ENCODE measurements around the gene ABHD8.
A peak's percentile ranks its signal among the peaks of the same experiment; 100 is the strongest.

ABHD8 gene

DNA sequence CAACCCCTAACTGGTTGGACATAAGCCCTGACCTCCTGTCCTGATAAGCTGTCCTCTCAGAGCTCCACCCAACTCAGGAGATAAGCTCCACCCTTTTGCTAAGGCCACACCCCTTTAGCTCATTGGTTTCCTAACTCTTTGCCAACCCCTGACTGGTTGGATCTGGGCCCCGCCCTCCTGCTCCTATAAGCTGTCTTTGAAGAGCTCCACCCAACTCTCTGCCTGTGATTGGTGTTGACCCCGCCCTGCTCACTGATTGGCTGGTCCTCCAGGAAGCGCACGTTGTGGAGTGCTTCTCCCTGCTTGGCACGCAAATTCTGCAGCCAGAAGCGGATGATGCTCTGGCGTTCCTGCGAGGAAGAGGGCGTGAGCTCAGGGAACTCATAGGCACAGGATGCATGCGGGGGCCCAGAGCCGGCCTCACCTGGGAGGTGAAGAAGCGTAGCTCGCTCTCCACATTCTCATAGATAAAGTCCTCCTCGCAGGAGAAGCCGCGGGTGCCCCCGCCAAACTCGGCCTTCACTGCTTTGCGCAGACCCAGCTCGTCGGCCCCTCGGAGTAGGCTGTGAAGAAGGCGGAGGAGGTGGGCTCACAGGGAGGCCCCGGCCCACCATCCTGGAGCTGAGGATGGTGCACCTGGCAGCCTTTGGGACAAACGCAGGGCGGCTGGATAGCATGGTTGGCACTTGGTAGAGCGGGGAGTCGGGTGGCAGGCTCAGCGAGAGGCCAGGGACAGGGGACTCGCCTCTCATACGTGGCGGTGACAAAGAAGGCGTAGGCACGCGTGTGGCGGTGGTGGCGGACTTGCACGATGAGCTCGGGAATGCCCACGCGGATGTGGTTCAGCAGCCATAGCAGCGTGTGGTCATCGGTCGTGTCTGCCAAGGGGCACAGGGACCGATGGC, 29.7 kb upstream of the ABHD8 start:
- DNase-seq, result peak; percentile 100

DNA sequence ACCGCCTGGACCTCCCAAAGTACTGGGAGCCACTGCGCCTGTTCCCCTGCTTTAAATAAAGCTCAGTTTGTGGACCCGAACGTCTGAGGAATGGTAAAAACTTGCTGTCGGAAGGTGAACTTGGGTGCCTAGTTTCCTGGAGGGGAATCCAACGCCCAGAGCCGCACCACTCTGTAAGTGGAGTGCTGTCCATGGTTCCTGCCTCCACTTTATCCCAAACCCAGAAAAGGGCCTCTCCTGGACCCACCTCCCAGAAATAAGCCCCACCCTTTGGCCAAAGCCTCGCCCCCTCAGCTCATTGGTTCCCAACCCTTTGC, 29.1 kb upstream of the ABHD8 start:
- no peak for DNase-seq

DNA sequence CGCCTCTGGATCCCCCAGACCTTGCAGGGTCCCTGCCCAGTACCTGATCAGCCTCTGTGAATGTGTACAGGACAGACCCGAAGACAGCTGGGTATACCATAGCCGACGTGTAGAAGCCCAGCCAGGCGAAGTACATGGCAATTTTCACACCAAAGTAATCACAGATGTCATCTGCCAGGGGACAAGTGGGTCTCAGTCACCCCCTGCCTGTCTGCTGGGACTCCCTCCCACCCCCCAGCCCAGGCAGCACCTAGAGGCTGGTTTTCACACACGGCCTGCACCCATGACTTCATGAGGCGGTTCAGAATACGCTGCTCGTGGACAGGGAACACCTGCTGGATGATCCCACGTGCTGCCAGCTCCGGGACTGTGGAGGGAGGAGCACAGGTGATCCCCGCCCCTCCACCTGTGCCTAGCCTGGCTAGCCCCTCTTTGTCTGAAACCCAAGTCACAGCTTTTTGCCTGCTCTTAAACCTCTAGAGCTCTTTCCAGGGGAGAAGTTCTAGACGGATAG, 27.9 kb upstream of the ABHD8 start:
- DNase-seq, result no peak

DNA sequence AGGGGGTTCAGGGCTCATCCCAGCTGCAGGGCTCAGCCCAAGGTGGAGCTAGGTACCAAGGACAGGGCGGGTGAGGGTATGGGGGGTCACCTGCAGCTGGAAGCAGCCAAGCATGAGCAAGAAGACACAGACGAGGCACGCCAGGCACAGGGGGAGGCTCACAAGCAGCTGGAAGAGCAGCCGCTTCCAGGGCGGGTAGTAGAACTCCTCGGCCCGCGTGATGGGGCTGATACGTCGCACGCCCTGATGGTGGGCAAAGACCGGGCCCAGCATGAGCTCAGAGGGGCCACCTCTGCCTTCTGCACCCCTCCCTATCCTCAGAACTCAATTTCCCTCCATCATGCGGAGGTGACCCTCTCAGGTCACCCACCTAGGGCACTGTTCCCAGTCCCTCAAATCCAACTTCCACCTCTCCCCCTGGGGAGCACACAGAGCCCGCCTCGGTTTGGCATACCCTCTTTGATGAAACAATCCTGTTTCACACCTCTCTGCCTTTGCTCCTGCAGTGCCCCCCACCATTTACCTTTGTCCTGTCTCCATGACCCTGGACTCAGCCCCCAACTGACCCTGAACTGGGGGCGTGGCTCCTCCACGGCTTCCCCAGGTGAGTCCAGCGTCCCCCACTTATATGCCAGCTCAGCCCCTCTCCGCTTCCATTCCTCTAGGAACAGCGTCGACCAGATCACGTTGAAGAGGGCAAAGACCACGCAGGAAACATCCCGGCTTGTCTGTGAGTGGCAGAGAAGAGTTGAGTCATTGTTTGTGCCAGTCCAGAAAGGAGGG, 27.2 kb upstream of the ABHD8 start:
- DNase-seq, result no peak

DNA sequence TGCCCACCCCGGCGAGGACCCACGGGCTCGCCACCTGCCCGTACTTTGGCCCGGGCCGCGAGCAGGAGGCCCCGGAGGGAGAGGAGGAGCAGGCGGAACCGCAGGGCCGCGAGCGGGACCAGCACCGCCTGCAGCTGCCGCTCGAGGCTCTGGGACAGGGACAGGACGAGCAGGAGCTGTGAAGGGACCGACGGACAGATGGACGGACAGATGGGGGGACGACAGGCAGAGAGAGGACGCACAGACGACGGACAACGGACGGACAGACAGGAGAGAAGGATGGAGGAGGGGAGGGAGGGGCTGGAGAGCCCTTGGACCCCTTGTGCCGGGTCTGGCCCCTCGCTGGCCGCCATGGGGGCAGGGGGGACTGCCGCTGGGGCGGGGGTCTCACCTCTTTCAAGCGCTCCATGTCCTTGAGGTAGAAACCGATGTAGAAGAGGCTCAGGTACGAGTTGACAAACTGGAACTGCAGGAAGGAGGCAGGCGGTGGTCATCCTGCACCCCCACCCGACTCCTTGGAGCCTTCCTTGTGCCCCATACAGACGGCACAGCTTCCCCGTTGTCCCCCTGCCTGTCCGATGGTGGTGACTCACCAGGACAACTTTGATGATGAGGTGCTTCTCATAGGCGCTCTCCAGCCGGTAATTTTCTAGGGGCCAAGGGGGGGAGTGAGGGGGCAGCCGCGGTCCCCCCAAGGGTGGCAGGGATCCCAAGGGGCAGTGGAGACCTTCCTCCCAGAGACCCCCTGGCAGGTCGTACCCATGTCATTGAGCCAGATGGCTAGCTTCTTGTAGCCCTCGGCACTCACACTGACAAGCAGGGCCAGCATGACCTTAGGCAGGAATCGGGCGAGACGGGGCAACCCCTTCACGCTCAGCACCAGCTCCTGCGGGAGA, 26.4 kb upstream of the ABHD8 start:
- no peak for DNase-seq

DNA sequence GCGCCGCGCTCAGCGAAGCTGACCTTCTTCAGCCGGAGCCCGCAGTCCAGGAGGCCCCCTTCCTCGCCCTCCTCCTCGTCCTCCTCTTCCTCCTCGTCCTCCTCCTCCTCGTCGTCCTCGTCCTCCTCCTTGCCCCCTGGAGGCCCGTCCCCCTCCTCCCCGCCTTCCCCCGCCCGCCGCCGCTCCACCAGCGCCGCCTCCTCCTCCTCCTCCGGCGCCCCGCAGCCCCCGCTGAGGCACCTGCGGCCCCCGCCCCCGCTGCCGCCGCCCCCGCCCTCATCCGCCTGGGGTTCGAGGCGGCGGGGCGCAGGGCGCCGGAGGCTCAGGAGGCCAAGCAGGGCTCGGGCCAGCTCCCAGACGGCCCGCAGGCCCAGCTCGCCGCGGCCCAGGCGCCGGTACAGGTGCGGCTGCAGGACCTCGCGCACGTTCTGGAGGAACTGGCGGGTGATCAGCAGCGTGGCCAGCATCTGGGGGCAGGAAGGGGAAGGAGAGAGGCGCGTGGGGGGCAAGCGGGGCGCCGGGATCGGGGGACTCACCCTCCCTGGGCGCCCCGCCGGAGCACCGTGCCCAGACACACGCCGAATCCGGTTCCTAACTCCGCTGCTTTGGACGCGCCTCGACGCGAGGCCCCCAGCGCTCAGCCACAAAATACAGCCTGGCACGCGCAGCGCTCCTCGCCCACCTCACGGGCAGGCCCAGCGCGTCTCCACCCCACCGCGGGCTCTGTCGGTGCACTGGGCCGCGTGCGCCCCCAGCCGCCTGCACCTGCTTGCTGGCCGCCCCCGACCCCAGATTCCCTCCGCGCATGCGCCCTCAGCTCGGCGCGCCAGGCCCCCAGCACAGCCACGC, 25.5 kb upstream of the ABHD8 start:
- DNase-seq, result no peak

DNA sequence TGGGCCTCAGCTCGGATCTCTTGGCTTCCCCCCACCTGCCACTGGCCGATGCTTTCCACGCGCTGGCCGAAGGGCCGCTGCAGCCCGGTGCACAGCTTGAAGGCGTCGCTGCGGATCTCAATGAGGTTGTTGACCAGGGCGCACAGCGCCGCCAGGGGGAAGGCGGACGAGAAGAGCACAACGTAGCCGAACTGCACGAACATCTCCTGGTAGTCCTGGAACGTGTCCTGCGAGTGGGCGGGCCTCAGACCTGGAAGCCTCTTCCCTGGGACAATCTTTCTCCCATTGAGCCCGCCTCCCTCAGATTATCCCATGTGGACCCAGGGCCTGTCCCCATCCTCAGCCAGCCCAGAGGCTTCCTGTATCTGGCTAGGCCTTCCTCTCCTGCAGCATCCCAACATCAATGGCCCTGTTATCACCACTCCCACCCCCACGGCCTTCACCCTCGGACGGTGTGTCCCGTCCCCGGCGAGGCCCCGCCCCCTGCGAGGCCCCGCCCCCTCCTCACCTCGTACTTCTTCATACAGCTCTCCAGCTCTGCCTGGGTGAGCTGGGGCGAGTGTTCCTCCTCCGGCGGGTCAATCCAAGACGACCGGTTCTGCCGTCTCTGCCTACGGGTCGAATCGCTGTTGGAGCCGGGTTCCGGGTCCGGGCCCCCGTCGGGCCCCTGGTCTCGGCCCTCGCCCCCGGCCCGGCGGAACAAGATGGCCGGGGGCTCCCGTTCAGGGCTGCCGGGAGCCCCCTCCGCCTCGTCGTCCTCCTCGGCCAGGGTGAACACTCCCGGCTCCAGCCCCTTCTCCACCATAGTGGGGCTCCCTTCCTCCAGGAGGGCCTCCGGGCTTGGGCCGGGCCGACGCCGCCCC, 24.7 kb upstream of the ABHD8 start:
- DNase-seq, result no peak

DNA sequence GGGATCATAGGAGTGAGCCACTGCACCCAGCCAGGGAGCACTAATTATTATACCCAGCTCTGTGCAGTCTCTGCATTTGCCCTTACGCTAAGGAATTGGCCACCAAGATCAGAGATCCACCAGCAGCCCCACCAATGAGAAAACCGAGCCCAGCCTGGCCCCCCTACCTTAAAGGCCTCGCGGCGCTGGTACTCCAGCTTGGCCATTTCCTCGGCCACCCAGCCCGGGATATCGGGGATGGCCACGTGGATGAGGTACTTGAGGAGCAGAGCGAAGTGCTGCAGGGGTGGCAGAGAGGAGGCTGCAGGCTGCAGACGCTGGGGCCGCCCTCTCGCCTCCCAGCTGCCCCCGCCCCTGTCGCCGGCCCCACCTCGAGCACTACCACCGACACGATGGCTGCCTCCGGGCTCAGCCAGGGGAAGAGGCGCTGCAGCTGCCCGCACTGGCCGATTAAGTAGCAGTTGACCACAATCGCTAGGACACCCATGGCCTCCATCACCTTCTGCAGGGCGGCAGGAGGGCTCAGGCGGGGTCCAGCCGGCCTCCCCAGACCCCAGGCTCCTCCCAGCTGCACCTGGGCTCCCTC, 23.9 kb upstream of the ABHD8 start:
- no peak for DNase-seq

DNA sequence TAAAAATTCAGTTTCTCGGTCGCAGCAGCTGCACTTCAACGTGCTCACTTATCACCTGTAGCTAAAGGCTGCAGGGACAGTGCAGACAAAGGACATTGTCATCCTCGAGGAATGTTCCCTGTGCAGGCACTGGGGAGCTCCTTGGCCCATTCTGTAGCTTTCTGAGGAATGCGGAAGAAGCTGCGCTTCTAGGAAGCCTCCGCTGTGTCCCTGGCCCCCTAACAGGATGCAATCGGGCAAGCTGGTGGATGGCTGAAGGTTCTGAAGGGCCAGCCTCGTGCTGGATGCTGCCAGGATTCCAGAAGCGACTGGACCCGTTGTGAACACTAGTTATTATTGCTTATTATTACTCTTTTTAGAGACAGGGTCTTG, 23.4 kb upstream of the ABHD8 start:
- DNase-seq, result no peak

DNA sequence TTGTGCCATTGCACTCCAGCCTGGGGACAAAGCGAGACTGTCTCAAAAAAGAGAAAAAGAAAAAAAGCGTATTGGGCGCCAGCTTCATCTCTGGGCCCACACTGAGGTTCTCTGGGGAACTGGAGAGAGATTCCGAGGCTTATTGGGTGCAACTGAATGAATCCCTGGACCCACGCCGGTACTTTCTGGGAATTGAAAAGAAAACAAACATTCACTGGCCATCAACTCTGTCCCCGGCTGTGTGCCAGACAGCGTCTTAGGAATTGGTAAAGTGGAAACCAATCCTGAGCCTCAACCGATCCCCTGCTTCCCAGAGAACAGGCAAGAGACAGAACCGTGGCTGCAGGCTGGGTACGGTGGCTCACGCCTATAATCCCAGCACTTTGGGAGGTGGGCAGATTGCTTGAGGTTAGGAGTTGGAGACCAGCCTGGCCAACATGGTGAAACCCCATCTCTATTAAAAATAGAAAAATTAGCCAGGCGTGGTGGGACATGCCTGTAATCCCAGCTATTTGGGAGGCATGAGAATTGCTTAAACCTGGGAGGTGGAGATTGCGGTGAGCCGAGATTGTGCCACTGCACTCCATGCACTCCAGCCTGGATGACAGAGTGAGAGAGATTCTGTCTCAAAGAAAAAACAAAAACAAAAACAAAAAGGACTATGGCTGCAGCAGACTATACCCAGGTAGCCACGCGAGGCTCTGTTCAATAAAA, 22.8 kb upstream of the ABHD8 start:
- no peak for DNase-seq

DNA sequence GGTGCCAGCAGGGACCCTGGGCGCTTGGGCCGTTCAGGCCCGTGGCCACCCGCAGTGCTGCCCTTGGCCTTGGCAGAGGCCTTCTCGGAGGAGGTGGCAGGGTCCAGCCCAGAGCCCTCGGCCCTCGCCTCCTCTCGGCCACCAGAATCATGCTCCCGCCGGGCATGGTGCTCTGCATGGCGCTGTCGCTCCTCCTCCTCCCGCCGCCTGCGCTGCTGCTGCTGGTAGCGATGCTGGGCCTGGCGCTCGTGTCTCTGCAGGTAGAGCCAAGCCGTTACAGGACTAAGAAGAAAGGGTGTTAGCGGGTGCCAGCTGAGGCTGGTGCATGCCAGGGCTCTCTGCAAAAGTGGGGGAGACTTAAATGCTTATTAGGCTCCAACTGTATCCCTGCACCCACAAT, 21.9 kb upstream of the ABHD8 start:
- no peak for DNase-seq

DNA sequence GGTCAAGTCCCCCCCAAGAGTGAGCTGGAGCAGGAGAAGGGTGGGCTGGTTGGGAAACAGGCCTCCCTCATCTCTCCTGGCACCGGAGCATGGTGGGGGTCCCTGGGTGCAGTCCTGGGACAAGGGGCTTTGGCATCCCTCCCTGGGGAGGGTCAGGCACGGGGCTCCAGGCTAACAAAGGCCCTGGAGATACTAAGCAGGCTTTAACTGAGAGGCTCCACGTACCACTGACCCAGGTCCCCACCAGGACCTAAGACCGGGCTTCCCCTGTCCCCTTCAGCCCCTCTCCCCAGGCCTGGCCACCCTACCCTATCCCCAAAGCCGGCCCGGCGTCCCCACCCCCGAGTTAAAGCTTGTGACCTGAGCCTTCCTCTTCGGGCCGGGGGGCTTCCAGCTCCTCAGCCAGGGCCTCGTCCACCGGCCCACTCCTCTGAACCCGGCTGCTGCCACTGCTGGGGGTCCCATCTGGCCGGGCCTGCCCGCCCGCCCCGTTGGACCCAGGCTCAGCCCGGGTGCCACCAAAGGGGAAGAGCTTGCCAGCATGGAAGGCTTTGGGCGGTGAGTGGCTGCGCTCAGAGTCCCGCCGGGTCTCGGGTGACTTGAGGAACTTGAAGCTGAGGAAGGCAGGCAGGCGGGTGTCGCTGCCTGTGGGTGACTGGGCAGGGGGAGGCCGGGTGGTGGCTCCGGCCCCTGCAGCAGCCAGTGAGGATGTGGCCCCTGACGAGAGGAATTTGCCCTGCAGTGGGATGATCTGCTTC, 21.3 kb upstream of the ABHD8 start:
- DNase-seq, result no peak

DNA sequence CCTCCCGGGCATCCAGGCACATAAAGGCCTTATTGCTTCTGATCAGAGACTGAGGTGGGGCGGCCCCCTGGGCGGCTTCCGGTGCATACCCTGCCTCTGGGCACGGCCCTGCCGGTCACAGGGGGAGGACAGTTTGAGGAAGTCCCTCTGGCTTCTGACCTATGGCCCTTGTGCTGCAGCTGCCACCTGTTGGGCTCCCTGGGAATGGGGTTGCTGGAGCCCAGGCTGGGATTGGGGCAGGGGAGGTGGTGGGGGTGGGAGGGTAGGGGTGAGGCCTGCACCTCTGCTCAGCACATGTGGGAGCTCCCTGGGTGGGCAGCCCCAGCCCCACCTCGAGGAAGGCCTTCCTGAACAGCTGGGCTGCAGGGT, 20.7 kb upstream of the ABHD8 start:
- no peak for DNase-seq

DNA sequence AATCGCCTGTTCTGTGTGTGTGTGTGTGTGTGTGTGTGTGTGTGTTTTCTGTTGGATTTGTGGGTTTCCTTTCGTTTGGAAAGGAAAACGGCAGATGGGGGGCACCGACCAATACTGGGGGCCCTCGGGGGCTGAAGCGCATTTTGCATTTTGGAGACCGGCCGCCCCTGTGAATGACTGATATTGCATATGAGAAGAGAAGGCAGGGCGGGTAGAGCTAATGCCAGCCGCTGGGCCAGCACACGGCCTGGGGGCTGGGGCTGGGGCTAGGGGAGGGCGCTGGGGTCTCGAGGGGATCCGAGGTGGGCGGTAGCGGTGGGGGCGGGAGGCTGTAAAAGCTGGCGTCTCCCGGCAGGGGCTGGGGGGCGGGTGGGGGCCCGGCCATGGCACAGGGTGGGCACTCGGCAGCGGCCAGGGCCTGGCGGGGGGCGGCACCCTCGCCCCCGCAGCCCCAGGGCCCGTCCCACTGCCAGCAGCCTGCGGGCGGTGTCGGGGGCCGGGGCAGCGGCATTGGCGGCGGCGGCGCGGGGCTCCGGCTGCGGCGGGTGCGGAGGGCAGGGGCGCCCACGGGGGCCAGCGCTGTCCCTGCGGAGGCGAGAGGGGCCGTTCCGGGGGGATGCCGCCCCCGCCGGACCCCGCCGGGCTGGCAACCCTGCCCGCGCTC, 20.2 kb upstream of the ABHD8 start:
- DNase-seq, result no peak

DNA sequence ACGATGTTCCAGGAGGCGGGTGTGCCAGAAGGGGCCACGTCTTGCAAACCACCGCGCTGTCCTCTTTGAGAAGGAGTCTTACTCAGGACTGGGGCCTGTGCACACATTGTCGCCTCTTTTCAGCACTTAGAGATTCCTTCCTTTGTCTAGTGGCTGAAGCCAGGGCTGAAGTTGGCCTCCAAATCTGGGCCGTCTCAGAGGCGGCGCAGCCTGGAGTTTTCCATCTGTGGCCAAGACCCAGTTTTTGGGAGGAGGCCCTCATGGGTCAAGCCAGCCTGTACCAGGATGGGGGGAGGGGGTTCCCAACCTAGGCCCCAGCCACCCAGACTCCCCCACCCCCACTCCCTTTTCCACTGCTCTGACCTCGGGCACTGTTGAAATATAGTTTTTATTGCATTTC, 19.6 kb upstream of the ABHD8 start:
- DNase-seq, result no peak

DNA sequence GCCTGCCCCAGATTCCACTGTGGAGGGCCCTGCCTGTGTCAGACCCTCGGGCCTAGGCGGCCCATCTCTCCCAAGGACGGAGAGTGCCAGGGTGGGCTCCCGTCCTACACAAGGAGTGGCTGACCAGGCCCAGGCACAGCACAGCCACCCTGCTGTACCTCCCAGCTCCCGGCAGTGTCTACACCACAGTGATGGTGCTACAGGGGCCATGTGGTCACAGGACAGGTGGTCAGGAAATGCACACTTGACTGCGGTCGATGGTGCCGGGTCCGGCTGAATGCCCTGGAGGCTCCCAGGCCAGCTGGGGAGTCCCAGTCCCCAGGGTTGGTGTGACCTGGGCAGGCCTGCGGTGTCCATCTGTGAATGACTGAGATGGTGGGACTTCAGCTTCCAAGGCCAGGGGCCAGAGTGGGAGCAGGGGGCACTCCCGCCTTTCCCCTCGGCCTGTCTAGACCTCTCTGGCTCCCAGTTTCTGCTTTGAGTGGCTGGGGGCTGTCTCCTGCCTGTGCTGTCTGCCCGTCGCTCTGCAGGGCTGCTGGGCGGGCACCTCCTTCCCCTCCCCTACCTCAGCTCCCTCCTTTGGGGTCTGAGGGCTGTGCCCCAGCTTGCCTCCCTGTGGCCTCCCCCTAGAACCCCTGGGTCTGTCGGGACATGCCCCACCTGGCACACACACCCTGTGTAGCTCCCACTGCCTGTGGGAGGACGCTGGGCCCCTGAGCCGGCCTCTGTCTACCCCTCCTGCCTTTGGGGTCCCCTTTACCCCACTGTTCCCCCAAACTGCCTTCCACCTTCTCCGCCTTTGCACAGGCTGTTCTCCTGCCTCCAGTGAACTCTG, 18.6 kb upstream of the ABHD8 start:
- DNase-seq, result no peak

DNA sequence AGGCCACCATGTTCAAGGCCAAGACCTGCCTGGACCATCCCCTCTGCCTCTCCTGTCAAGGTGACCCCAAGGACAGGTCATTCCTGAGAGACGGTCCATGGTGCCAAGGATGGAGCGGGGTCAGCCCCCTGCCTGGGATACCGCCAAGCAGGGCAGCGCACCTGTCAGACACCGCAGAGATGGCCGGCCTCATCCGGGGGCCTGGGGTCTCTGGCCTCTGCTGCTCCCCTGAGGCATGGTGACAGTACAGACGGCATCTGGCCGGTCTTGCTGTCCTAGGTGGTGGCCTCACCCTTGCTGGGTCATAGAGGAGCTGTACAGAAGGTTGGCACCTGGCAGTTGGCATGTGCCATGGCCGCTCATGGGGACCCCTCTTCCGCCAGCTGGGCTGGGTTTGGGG, 17.2 kb upstream of the ABHD8 start:
- no peak for DNase-seq
